SK-N-SH treated with all-trans-retinoic acid at 6 μM for 48 hours (cell line): ENCODE data around the gene VMO1.

Experiments used
- ATAC-seq: fragments of 200-7000 bp; cut with Tn5 transposase; 3 replicates; pipeline ENCODE4 v1.9.1; 2020; ENCODE audit warnings: mild to moderate bottlenecking, moderate library complexity
- ARNTL ChIP-seq: fragments of 450-650 bp; formaldehyde crosslinking; IDR thresholded peaks from 2 replicates; pipeline ENCODE4 v1.5.0; 2020; ENCODE audit warnings: low read depth, mild to moderate bottlenecking, moderate library complexity, borderline replicate concordance
- BACH2 ChIP-seq: fragments of 250-450 bp; sonication (Bioruptor Pico); IDR thresholded peaks from 2 replicates; pipeline ENCODE4 v1.9.0; 2021; ENCODE audit warnings: mild to moderate bottlenecking, borderline replicate concordance
- CREB5 ChIP-seq: fragments of 250-450 bp; sonication (Bioruptor Pico); IDR thresholded peaks from 2 replicates; pipeline ENCODE4 v1.5.1; 2020; ENCODE audit warnings: low read depth, mild to moderate bottlenecking, moderate library complexity
- CSDC2 ChIP-seq: fragments of 250-450 bp; sonication (Bioruptor Pico); IDR thresholded peaks from 2 replicates; pipeline ENCODE4 v1.5.0; 2020; ENCODE audit warnings: mild to moderate bottlenecking, moderate library complexity
- ESRRG ChIP-seq: fragments of 250-450 bp; sonication (Bioruptor Pico); IDR thresholded peaks from 2 replicates; pipeline ENCODE4 v1.6.1; 2021; ENCODE audit warnings: mild to moderate bottlenecking
- GLIS3 ChIP-seq: fragments of 250-450 bp; sonication (Bioruptor Pico); IDR thresholded peaks from 2 replicates; pipeline ENCODE4 v1.5.0; 2020; ENCODE audit warnings: mild to moderate bottlenecking, moderate library complexity
- ISL1 ChIP-seq: fragments of 250-450 bp; sonication (Bioruptor Pico); IDR thresholded peaks from 2 replicates; pipeline ENCODE4 v2.1.2; 2022; ENCODE audit warnings: mild to moderate bottlenecking, moderate library complexity
- OSR1 ChIP-seq: fragments of 250-450 bp; sonication (Bioruptor Pico); IDR thresholded peaks from 2 replicates; pipeline ENCODE4 v1.8.0; 2022; ENCODE audit warnings: moderate library complexity, mild to moderate bottlenecking, inconsistent platforms
- PATZ1 ChIP-seq: fragments of 250-450 bp; sonication (Bioruptor Pico); IDR thresholded peaks from 2 replicates; pipeline ENCODE4 v1.8.0; 2020; ENCODE audit warnings: mild to moderate bottlenecking, moderate library complexity, borderline replicate concordance
- POU6F1 ChIP-seq: fragments of 250-450 bp; sonication (Bioruptor Pico); IDR thresholded peaks from 2 replicates; pipeline ENCODE4 v1.8.0; 2021; ENCODE audit warnings: low read depth, mild to moderate bottlenecking, moderate library complexity, borderline replicate concordance
- PPARA ChIP-seq: fragments of 250-450 bp; sonication (Bioruptor Pico); IDR thresholded peaks from 2 replicates; pipeline ENCODE4 v1.5.0; 2020; ENCODE audit warnings: mild to moderate bottlenecking, borderline replicate concordance
- RARB ChIP-seq: fragments of 250-450 bp; sonication (Bioruptor Pico); IDR thresholded peaks from 2 replicates; pipeline ENCODE4 v1.8.0; 2021; ENCODE audit warnings: mild to moderate bottlenecking, moderate library complexity
- SNAI2 ChIP-seq: fragments of 250-450 bp; sonication (Bioruptor Pico); IDR thresholded peaks from 2 replicates; pipeline ENCODE4 v1.5.0; 2020; ENCODE audit warnings: mild to moderate bottlenecking, moderate library complexity
- TCF4 ChIP-seq: fragments of 250-450 bp; sonication (Bioruptor Pico); IDR thresholded peaks from 2 replicates; pipeline ENCODE4 v1.8.0; 2021; ENCODE audit warnings: mild to moderate bottlenecking, moderate library complexity, borderline replicate concordance
- TOX ChIP-seq: fragments of 250-450 bp; sonication (Bioruptor Pico); IDR thresholded peaks from 2 replicates; pipeline ENCODE4 v1.8.0; 2021; ENCODE audit warnings: mild to moderate bottlenecking, moderate library complexity, borderline replicate concordance
- ZC3H10 ChIP-seq: fragments of 250-450 bp; sonication (Bioruptor Pico); IDR thresholded peaks from 2 replicates; pipeline ENCODE4 v1.5.1; 2021; ENCODE audit warnings: mild to moderate bottlenecking, moderate library complexity
- ZFP3 ChIP-seq: fragments of 250-450 bp; sonication (Bioruptor Pico); IDR thresholded peaks from 2 replicates; pipeline ENCODE4 v1.5.0; 2020; ENCODE audit warnings: mild to moderate bottlenecking, moderate library complexity
- ZFP30 ChIP-seq: fragments of 450-650 bp; formaldehyde crosslinking; IDR thresholded peaks from 2 replicates; pipeline ENCODE4 v1.5.0; 2022; ENCODE audit warnings: mild to moderate bottlenecking, moderate library complexity
- ZNF565 ChIP-seq: fragments of 450-650 bp; formaldehyde crosslinking; conservative IDR thresholded peaks from 2 replicates; pipeline ENCODE4 v1.5.0; 2020; ENCODE audit warnings: low read depth, mild to moderate bottlenecking, moderate library complexity
- ZNF70 ChIP-seq: fragments of 450-650 bp; formaldehyde crosslinking; IDR thresholded peaks from 2 replicates; pipeline ENCODE4 v1.5.0; 2020; ENCODE audit warnings: mild to moderate bottlenecking, moderate library complexity
- ZNF8 ChIP-seq: fragments of 450-650 bp; formaldehyde crosslinking; IDR thresholded peaks from 2 replicates; pipeline ENCODE4 v1.5.0; 2020; ENCODE audit warnings: mild to moderate bottlenecking, moderate library complexity
- TF ChIP-seq, protein P1 (sequence below): fragments of 250-450 bp; sonication (Bioruptor Pico); IDR thresholded peaks from 2 replicates; pipeline ENCODE4 v1.5.0; 2020; ENCODE audit warnings: mild to moderate bottlenecking, moderate library complexity

The VMO1 gene

GRCh38 chr17:4771519-4772234 lies 14.5 kb downstream of the VMO1 start, which contains the start of gene TM4SF5 (continued):
- TF ChIP-seq, protein P1, sequence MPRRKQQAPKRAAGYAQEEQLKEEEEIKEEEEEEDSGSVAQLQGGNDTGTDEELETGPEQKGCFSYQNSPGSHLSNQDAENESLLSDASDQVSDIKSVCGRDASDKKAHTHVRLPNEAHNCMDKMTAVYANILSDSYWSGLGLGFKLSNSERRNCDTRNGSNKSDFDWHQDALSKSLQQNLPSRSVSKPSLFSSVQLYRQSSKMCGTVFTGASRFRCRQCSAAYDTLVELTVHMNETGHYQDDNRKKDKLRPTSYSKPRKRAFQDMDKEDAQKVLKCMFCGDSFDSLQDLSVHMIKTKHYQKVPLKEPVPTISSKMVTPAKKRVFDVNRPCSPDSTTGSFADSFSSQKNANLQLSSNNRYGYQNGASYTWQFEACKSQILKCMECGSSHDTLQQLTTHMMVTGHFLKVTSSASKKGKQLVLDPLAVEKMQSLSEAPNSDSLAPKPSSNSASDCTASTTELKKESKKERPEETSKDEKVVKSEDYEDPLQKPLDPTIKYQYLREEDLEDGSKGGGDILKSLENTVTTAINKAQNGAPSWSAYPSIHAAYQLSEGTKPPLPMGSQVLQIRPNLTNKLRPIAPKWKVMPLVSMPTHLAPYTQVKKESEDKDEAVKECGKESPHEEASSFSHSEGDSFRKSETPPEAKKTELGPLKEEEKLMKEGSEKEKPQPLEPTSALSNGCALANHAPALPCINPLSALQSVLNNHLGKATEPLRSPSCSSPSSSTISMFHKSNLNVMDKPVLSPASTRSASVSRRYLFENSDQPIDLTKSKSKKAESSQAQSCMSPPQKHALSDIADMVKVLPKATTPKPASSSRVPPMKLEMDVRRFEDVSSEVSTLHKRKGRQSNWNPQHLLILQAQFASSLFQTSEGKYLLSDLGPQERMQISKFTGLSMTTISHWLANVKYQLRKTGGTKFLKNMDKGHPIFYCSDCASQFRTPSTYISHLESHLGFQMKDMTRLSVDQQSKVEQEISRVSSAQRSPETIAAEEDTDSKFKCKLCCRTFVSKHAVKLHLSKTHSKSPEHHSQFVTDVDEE (CRISPR knock-in tag), result no peak
- no peak for TF ChIP-seq RARB (CRISPR knock-in tag)

- no peak for ATAC-seq
- TF ChIP-seq ZC3H10 (CRISPR knock-in tag) (no peak), ZNF70 (CRISPR knock-in tag) (no peak), ZNF565 (no peak), PPARA (CRISPR knock-in tag) (no peak), CREB5 (CRISPR knock-in tag) (no peak), TCF4 (CRISPR knock-in tag) (no peak), SNAI2 (CRISPR knock-in tag) (no peak)
- TF ChIP-seq, all 23 proteins: peak for 0
These were observed 16.5 kb downstream of the VMO1 start for GRCh38 chr17:4769628-4770027.

DNA sequence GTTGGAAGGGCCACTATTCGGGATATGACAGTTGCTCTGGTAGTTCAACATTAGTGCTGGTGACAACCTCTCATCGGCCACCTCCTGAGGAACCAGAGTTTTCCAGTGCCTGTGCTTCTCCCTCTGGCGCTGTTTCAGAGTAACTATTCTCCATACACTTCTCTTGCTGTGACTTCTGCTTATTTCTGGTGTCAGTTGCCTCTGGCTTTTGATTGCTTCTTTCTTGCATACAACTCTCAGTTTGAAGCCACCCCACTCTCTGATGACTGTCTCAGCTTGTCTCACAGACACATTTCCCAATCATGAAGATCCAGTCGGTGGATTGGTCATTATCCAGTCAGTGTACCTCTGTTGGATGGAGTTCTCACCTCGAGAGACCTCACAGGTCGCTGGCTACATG lies 17.9 kb downstream of the VMO1 start:
- no peak for ATAC-seq
- no peak for TF ChIP-seq ARNTL
- TF ChIP-seq GLIS3, result no peak
- no peak for TF ChIP-seq CSDC2
- TF ChIP-seq OSR1 (CRISPR knock-in tag), result no peak
- no peak for TF ChIP-seq SNAI2 (CRISPR knock-in tag)
- no peak for TF ChIP-seq BACH2 (CRISPR knock-in tag)
- no peak for TF ChIP-seq TOX
- TF ChIP-seq ZNF70 (CRISPR knock-in tag), result no peak
- TF ChIP-seq, protein P1 (CRISPR knock-in tag), result no peak
- TF ChIP-seq ESRRG (CRISPR knock-in tag), result no peak
- TF ChIP-seq ZFP30 (CRISPR knock-in tag), result no peak
- TF ChIP-seq ZNF565, result no peak
- no peak for TF ChIP-seq ZNF8 (CRISPR knock-in tag)
- TF ChIP-seq ZFP3 (CRISPR knock-in tag), result no peak
- TF ChIP-seq ZC3H10 (CRISPR knock-in tag), result no peak

DNA sequence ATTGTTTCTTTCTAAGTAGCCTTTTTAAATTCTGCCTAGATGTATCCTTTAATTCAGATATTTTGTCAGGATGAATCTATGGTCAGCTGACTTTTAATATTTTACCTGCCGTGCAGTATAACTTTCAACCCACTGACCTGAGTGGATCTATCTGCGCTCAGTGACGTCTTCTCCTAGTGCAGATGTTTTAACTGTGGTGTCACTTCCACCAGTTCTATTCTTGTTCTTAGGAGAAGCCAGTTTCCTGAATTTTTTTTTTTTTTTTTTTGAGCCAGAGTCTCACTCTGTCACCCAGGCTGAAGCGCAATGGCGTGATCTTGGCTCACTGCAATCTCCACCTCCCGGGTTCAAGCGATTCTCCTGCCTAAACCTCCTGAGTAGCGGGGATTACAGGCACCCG lies 19.4 kb downstream of the VMO1 start:
- TF ChIP-seq ESRRG (CRISPR knock-in tag), result no peak
- TF ChIP-seq ZNF565, result no peak
- no peak for TF ChIP-seq PPARA (CRISPR knock-in tag)
- no peak for TF ChIP-seq PATZ1
- TF ChIP-seq POU6F1 (CRISPR knock-in tag), result no peak
- TF ChIP-seq ISL1 (CRISPR knock-in tag), result no peak
- no peak for TF ChIP-seq BACH2 (CRISPR knock-in tag)
- no peak for TF ChIP-seq GLIS3
- no peak for TF ChIP-seq SNAI2 (CRISPR knock-in tag)
- TF ChIP-seq RARB (CRISPR knock-in tag), result no peak
- TF ChIP-seq ZFP3 (CRISPR knock-in tag), result no peak
- no peak for TF ChIP-seq TOX
- TF ChIP-seq, all 23 proteins: peak for 0
- no peak for ATAC-seq
